ENCODE results near the gene AHCYL1. TPM values are rescaled to one million over a fixed set of nuclear protein-coding genes. Genes with fewer than 3 reads are reported as not detected.

Gene AHCYL1
- total and polyA plus RNA-seq, 2 donors (not counting 3 experiments of a cell fraction or from before 2014, with no cell fraction given): 49.2 to 74.2 TPM

DNA sequence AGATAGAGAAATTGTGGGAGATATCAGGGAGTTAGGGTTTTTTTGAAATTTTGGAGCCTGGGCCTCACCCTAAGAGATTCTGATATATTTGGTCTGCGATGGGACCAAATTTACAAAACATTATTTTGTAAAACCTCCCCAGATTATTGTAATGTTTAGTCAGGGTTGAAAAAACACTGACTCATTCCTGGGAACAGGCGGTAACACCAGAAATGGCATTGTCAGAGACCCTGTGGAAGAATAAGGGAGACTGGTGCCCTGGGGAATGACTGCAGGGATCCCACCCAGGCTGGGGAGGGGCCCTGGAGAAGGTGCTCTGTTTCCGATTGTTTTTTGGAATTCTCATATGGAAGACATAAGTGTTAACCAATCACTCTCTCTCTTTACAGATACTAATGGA lies 36.7 kb downstream of the AHCYL1 start:
- no peaks in the 10 kb centered on the region for H3K9me3 ChIP-seq (replicated peaks; ENCODE audit: control insufficient read depth, insufficient read depth, low read length)
- peaks cover 27 to 38% of the 10 kb centered on the region in 2 experiments for H3K36me3 ChIP-seq (ENCODE audit: control insufficient read depth in 2 of 2, extremely low read depth in 1 of 2, insufficient read depth in 2 of 2, low read length in 2 of 2)
- FAIRE-seq (no peak), DNase-seq (ENCODE audit: low read depth, low spot score) (no peak)
- no peaks in the 10 kb centered on the region for H3K27me3 ChIP-seq (ENCODE audit: control insufficient read depth in 2 of 2, insufficient read depth in 2 of 2, low read length in 2 of 2)
- dilution Hi-C loops (cut with MboI; ENCODE audit: extremely low pct_ligation_motif_present, low sequenced_read_pairs): loop anchor here (25.0 kb wide), 1 partner anchor 234 kb away; no protein-coding TSS in a partner anchor
- H3K4me3 ChIP-seq (replicated peaks in 1 of 3; ENCODE audit: insufficient read depth in 1 of 3, low read depth in 1 of 3, low read length in 3 of 3): no peak overlapping the region
- H3K4me2 ChIP-seq (ENCODE audit: insufficient read depth, low read length): no peak overlapping the region
- no peaks in the 10 kb centered on the region for H3K4me1 ChIP-seq (ENCODE audit: control insufficient read depth, extremely low read depth, insufficient read depth, low read length)
- no peak overlapping the region for H3K9ac ChIP-seq (replicated peaks; ENCODE audit: extremely low read depth, insufficient read depth, low read length)
- ChIA-PET POLR2A (no interaction called here), CTCF (interaction anchor here (1.1 to 2.3 kb wide), 2 partner anchors 8 to 439 kb away, joined by 5 to 13 read pairs; no protein-coding TSS in a partner anchor)
- no peak overlapping the region for H3K27ac ChIP-seq (ENCODE audit: insufficient read depth, low read depth, low read length)
- no peaks in the 10 kb centered on the region for H4K20me1 ChIP-seq (replicated peaks; ENCODE audit: control insufficient read depth, extremely low read depth, insufficient read depth, low read length)
- no peaks in the 10 kb centered on the region for H3K79me2 ChIP-seq (ENCODE audit: control insufficient read depth, insufficient read depth, low read length)
- TF ChIP-seq GATA2 (IDR thresholded peaks at IDR 0.05; ENCODE audit: insufficient read depth, insufficient read length, low read depth, low read length) (no peak), POLR2AphosphoS5 (IDR thresholded peaks at IDR 0.05; ENCODE audit: insufficient read depth, low read depth, low read length) (no peak), FOS (IDR thresholded peaks at IDR 0.05; ENCODE audit: borderline replicate concordance, insufficient read depth, low read length) (no peak)
- TF ChIP-seq, protein P1, sequence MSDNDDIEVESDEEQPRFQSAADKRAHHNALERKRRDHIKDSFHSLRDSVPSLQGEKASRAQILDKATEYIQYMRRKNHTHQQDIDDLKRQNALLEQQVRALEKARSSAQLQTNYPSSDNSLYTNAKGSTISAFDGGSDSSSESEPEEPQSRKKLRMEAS (IDR thresholded peaks at IDR 0.05; ENCODE audit: insufficient read depth, insufficient read length): no peak
- TF ChIP-seq, protein P2, sequence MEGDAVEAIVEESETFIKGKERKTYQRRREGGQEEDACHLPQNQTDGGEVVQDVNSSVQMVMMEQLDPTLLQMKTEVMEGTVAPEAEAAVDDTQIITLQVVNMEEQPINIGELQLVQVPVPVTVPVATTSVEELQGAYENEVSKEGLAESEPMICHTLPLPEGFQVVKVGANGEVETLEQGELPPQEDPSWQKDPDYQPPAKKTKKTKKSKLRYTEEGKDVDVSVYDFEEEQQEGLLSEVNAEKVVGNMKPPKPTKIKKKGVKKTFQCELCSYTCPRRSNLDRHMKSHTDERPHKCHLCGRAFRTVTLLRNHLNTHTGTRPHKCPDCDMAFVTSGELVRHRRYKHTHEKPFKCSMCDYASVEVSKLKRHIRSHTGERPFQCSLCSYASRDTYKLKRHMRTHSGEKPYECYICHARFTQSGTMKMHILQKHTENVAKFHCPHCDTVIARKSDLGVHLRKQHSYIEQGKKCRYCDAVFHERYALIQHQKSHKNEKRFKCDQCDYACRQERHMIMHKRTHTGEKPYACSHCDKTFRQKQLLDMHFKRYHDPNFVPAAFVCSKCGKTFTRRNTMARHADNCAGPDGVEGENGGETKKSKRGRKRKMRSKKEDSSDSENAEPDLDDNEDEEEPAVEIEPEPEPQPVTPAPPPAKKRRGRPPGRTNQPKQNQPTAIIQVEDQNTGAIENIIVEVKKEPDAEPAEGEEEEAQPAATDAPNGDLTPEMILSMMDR (IDR thresholded peaks at IDR 0.05; ENCODE audit: extremely low read depth in 1 of 2, insufficient read depth in 1 of 2, low read depth in 1 of 2, low read length in 2 of 2): no peak
- H3K9me1 ChIP-seq (replicated peaks; ENCODE audit: control insufficient read depth, extremely low read depth, insufficient read depth, low read length): no peaks in the 10 kb centered on the region
- no peak overlapping the region for H2AFZ ChIP-seq (ENCODE audit: low read depth, low read length)
- no TSS peak for BruUV-seq (replicated peaks)
- intact Hi-C loops (cut with micrococcal nuclease): no loop called here
